ENCODE data around the gene BAHCC1. TPM values are rescaled to one million over a fixed set of nuclear protein-coding genes. Genes with fewer than 3 reads are reported as not detected.

The BAHCC1 gene
- total and polyA plus RNA-seq, 2 of the 8 experiments (the other 6 are each of a cell fraction or from before 2014, with no cell fraction given), result 0.26 to 0.58 TPM

DNA sequence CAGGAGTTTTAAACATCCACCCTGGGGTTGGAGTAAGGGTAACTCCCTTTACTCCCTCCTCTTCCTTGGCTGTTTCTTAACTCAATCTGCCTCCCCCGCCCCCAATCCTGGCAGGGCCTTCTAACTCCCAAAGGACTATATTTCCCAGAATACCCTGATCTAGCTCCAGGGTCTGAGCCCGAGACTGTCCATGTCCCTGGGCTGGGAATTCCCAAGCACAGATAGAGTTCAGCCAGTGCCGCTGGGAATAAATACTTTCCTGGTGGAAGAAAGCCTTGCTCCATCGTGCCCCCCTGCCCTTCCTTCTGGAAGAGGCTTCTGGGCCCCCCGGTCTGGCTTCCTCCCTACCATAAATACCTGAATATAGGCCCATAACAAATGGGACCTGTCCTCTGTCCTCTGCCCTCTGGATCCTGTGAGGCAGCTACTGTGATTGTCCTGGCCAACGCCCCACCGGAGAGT is 10.2 kb downstream of the BAHCC1 start (continued):
- TF ChIP-seq, protein P1, sequence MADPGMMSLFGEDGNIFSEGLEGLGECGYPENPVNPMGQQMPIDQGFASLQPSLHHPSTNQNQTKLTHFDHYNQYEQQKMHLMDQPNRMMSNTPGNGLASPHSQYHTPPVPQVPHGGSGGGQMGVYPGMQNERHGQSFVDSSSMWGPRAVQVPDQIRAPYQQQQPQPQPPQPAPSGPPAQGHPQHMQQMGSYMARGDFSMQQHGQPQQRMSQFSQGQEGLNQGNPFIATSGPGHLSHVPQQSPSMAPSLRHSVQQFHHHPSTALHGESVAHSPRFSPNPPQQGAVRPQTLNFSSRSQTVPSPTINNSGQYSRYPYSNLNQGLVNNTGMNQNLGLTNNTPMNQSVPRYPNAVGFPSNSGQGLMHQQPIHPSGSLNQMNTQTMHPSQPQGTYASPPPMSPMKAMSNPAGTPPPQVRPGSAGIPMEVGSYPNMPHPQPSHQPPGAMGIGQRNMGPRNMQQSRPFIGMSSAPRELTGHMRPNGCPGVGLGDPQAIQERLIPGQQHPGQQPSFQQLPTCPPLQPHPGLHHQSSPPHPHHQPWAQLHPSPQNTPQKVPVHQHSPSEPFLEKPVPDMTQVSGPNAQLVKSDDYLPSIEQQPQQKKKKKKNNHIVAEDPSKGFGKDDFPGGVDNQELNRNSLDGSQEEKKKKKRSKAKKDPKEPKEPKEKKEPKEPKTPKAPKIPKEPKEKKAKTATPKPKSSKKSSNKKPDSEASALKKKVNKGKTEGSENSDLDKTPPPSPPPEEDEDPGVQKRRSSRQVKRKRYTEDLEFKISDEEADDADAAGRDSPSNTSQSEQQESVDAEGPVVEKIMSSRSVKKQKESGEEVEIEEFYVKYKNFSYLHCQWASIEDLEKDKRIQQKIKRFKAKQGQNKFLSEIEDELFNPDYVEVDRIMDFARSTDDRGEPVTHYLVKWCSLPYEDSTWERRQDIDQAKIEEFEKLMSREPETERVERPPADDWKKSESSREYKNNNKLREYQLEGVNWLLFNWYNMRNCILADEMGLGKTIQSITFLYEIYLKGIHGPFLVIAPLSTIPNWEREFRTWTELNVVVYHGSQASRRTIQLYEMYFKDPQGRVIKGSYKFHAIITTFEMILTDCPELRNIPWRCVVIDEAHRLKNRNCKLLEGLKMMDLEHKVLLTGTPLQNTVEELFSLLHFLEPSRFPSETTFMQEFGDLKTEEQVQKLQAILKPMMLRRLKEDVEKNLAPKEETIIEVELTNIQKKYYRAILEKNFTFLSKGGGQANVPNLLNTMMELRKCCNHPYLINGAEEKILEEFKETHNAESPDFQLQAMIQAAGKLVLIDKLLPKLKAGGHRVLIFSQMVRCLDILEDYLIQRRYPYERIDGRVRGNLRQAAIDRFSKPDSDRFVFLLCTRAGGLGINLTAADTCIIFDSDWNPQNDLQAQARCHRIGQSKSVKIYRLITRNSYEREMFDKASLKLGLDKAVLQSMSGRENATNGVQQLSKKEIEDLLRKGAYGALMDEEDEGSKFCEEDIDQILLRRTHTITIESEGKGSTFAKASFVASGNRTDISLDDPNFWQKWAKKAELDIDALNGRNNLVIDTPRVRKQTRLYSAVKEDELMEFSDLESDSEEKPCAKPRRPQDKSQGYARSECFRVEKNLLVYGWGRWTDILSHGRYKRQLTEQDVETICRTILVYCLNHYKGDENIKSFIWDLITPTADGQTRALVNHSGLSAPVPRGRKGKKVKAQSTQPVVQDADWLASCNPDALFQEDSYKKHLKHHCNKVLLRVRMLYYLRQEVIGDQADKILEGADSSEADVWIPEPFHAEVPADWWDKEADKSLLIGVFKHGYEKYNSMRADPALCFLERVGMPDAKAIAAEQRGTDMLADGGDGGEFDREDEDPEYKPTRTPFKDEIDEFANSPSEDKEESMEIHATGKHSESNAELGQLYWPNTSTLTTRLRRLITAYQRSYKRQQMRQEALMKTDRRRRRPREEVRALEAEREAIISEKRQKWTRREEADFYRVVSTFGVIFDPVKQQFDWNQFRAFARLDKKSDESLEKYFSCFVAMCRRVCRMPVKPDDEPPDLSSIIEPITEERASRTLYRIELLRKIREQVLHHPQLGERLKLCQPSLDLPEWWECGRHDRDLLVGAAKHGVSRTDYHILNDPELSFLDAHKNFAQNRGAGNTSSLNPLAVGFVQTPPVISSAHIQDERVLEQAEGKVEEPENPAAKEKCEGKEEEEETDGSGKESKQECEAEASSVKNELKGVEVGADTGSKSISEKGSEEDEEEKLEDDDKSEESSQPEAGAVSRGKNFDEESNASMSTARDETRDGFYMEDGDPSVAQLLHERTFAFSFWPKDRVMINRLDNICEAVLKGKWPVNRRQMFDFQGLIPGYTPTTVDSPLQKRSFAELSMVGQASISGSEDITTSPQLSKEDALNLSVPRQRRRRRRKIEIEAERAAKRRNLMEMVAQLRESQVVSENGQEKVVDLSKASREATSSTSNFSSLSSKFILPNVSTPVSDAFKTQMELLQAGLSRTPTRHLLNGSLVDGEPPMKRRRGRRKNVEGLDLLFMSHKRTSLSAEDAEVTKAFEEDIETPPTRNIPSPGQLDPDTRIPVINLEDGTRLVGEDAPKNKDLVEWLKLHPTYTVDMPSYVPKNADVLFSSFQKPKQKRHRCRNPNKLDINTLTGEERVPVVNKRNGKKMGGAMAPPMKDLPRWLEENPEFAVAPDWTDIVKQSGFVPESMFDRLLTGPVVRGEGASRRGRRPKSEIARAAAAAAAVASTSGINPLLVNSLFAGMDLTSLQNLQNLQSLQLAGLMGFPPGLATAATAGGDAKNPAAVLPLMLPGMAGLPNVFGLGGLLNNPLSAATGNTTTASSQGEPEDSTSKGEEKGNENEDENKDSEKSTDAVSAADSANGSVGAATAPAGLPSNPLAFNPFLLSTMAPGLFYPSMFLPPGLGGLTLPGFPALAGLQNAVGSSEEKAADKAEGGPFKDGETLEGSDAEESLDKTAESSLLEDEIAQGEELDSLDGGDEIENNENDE (IDR thresholded peaks at IDR 0.05; ENCODE audit: insufficient replicate concordance, low read length), result peak; percentile 98
- no peak for TF ChIP-seq HDAC6 (IDR thresholded peaks at IDR 0.05; ENCODE audit: low read depth, low read length)

Data from H1 (cell line).